ENCODE measurements around the gene SLC25A43. TPM values are rescaled to one million over a fixed set of nuclear protein-coding genes. Genes with fewer than 3 reads are reported as not detected.
"Not testable (repeated sequence)": the region's sequence is repeated elsewhere in the genome, so short reads cannot be mapped to it uniquely, and the experiment has no call there.

SLC25A43 gene
- total RNA-seq, 2 donors from 2014 or later, result 5.1 to 12.7 TPM

- Mint-ChIP-seq H3K4me1 (no peaks in the 10 kb centered on the region), H3K27me3 (no peaks in the 10 kb centered on the region)
- ATAC-seq (replicated peaks), result no peak
Observed at GRCh38 chrX:119488749-119489148, 89.6 kb downstream of the SLC25A43 start.

GRCh38 chrX:119489212-119490074 is 90.3 kb downstream of the SLC25A43 start:
- Mint-ChIP-seq H3K27me3 (no peaks in the 10 kb centered on the region), H3K27ac (no peak overlapping the region), H3K4me1 (no peaks in the 10 kb centered on the region), H3K9me3 (no peaks in the 10 kb centered on the region), H3K36me3 (ENCODE audit: low read depth) (no peaks in the 10 kb centered on the region), H3K4me3 (no peak overlapping the region)
- no peak for ATAC-seq (replicated peaks)

More at GRCh38 chrX:119488749-119489148, 89.6 kb downstream of the SLC25A43 start:
- Mint-ChIP-seq H3K4me3 (no peak overlapping the region), H3K27ac (no peak overlapping the region), H3K9me3 (no peaks in the 10 kb centered on the region), H3K36me3 (ENCODE audit: low read depth) (no peaks in the 10 kb centered on the region)

- Mint-ChIP-seq H3K9me3 (no peaks in the 10 kb centered on the region), H3K4me1 (peaks cover 10% of the 10 kb centered on the region), H3K36me3 (ENCODE audit: low read depth) (no peaks in the 10 kb centered on the region), H3K27ac (no peak overlapping the region), H3K27me3 (no peaks in the 10 kb centered on the region), H3K4me3 (no peak overlapping the region)
- ATAC-seq (replicated peaks), result no peak
Observed at GRCh38 chrX:119492463-119492862, 93.3 kb downstream of the SLC25A43 start.

GRCh38 chrX:119493851-119494495 is 94.8 kb downstream of the SLC25A43 start:
- not testable (repeated sequence) for ATAC-seq (replicated peaks)

GRCh38 chrX:119495734-119496726 is 96.9 kb downstream of the SLC25A43 start:
- Mint-ChIP-seq H3K36me3 (ENCODE audit: low read depth) (no peaks in the 10 kb centered on the region), H3K27ac (peak overlapping the region; percentile 44), H3K9me3 (no peaks in the 10 kb centered on the region), H3K4me3 (peak overlapping the region; percentile 10), H3K4me1 (peaks cover 10% of the 10 kb centered on the region), H3K27me3 (no peaks in the 10 kb centered on the region)
- no peak for ATAC-seq (replicated peaks)

More at GRCh38 chrX:119493851-119494495, 94.8 kb downstream of the SLC25A43 start:
- H3K36me3 Mint-ChIP-seq (ENCODE audit: low read depth); H3K9me3 Mint-ChIP-seq; H3K27ac Mint-ChIP-seq; H3K27me3 Mint-ChIP-seq; H3K4me3 Mint-ChIP-seq: not testable (repeated sequence)
- peaks cover 10% of the 10 kb centered on the region for H3K4me1 Mint-ChIP-seq

GRCh38 chrX:119497185-119497584 is 98.0 kb downstream of the SLC25A43 start:
- H3K9me3 Mint-ChIP-seq, result no peaks in the 10 kb centered on the region
- H3K4me3 Mint-ChIP-seq, result no peak overlapping the region
- H3K4me1 Mint-ChIP-seq, result peaks cover 10% of the 10 kb centered on the region
- H3K36me3 Mint-ChIP-seq (ENCODE audit: low read depth), result no peaks in the 10 kb centered on the region
- H3K27ac Mint-ChIP-seq, result no peak overlapping the region
- H3K27me3 Mint-ChIP-seq, result no peaks in the 10 kb centered on the region
- ATAC-seq (replicated peaks), result no peak

GRCh38 chrX:119500061-119500800 is 101.1 kb downstream of the SLC25A43 start:
- ATAC-seq (replicated peaks), result no peak
- Mint-ChIP-seq H3K27me3 (no peaks in the 10 kb centered on the region), H3K27ac (no peak overlapping the region), H3K4me1 (peaks cover 10% of the 10 kb centered on the region), H3K36me3 (ENCODE audit: low read depth) (no peaks in the 10 kb centered on the region), H3K4me3 (no peak overlapping the region), H3K9me3 (no peaks in the 10 kb centered on the region)

GRCh38 chrX:119501511-119502148 is 102.5 kb downstream of the SLC25A43 start:
- Mint-ChIP-seq H3K4me3 (no peak overlapping the region), H3K4me1 (peaks cover 3% of the 10 kb centered on the region), H3K36me3 (ENCODE audit: low read depth) (no peaks in the 10 kb centered on the region), H3K27ac (no peak overlapping the region), H3K27me3 (no peaks in the 10 kb centered on the region), H3K9me3 (no peaks in the 10 kb centered on the region)
- ATAC-seq (replicated peaks), result no peak

- Mint-ChIP-seq H3K9me3 (no peaks in the 10 kb centered on the region), H3K27me3 (no peaks in the 10 kb centered on the region), H3K27ac (peak overlapping the region; percentile 80), H3K4me3 (peak overlapping the region; percentile 47), H3K36me3 (ENCODE audit: low read depth) (no peaks in the 10 kb centered on the region), H3K4me1 (no peaks in the 10 kb centered on the region)
- ATAC-seq (replicated peaks), result peak; percentile 72
Observed at GRCh38 chrX:119502727-119503483, 103.8 kb downstream of the SLC25A43 start.

- H3K36me3 Mint-ChIP-seq (ENCODE audit: low read depth), result no peaks in the 10 kb centered on the region
- H3K4me1 Mint-ChIP-seq, result no peaks in the 10 kb centered on the region
- H3K9me3 Mint-ChIP-seq, result no peaks in the 10 kb centered on the region
- no peak overlapping the region for H3K27ac Mint-ChIP-seq
- no peak for ATAC-seq (replicated peaks)
- H3K4me3 Mint-ChIP-seq, result no peak overlapping the region
- H3K27me3 Mint-ChIP-seq, result no peaks in the 10 kb centered on the region
Observed at GRCh38 chrX:119503484-119503861, 104.3 kb downstream of the SLC25A43 start.
